CD4-positive, alpha-beta T cell treated with Interleukin-21 for 1 hour (primary cell): ENCODE results near the gene DNAJC12.
"Not testable (repeated sequence)": the region's sequence is repeated elsewhere in the genome, so short reads cannot be mapped to it uniquely, and the experiment has no call there.

Experiments
- DNase-seq: peaks from one replicate; pipeline ENCODE4 v3.0.0-alpha.2; 2020

DNAJC12 gene

DNA sequence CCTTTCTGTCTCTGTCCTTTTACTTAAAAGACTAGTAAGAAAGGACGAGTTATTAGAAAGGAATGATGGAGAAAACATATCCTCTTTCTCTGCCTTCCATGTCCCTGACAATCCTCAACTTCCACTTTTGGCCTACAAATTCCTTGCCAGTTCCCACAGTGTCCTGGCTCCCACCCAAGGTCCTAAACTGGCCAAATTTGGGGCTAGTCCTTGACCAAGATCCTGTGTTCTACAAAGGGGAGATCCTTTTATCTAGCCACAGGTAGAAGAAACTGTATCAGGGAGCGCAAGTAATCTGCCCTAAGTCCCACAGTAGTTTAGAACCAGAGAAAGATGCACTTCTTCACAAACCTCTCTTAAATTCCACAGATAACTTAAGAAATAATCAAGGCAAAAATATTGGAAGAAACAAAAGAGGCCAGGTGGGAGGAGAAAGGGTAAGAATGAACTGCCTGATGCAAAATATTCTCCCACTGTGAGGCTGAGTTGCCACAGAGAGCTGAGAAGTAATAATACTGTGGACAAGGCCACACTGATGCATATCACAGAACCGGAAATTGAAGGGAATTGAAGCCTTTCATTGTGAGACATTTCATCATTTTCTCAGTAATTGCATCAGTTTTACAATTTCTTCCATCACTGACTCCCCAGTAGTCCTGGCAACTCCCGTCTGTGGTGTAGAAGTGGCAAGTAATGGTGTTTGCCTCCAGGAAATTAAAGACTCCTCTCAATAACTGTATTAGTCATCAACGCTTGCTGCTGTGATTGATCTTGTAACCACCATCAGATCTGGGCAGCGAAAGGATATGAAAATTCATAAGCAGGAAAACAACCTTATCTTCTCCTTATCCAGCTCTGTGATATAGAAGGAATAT lies 47.2 kb downstream of the DNAJC12 start:
- no peak for DNase-seq

DNA sequence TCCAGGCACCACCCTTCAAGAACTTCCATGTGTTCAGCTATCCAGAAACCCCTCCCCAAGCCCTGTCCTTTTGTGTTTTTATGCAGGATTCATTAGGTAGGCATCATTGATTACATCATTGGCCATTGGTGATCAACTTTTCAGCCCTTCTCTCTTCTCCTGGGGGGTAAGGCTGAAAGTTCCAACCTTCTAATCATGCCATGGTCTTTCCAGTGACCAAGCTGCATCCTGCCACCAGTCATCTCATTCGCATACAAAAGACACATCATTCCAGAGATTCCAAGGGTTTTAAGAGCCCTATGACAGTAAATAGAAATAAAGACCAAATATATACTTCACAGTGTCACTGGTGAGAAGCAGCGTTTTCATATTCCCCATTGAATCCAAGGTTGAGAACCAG lies 48.2 kb downstream of the DNAJC12 start:
- DNase-seq: no peak

DNA sequence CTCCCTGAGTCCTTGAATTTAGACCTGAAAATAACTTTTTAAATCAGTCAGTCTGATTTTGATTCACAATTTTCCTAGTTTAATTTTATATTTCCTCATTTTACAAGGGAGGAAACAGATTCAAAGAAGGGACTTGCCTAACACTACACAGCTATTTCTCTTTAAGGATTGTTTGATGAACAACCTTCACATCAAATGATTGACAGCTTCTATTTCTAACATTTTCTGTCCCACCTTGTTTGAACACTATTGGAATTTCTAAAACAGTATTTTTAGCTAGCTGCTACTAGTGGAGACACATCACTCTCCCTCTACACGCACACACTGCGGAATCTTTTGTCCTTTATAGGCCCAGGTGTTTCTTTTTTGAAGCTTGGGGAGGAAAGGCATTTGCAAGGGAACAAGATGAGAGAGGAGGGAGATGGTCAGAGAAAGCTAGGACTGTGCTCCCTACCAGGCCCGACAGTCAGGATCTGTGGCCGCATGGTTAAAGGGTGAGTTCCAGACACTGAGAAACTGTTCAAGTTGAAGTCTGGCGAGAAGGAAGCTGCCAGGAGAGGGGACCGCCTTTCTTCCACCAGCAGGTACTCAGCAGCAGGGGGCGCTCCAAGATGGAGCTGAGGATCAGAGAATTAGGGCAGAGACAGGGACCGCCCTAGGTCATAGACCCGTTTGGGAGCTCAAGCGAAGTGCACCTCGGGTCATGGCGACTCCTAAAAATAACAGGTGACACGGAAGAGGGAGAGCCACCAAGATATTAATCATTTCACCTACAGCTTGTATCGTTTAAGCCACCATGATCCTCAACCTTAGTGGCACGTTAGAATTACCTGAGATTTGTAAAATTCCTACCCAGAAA lies 49.7 kb downstream of the DNAJC12 start:
- peak; percentile 72 for DNase-seq

DNA sequence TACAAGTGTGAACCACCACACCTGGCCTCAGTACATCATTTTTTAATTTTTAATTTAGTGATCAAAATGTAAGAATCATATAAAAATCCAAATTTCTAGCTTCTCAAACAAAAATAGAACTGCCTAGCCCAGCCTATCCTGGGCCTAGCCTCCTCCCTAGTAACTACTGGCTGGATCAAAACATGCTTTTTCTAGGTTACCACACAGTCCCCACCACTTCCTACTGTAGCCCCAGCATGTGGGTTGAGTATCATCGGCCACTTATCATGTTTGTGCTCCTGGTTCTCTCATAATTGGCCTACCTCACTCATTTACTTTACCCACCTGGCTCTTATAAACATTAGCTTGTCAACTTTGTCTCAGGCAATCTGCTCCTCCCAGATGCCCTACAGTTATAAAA lies 52.9 kb downstream of the DNAJC12 start:
- DNase-seq: peak; percentile 32

DNA sequence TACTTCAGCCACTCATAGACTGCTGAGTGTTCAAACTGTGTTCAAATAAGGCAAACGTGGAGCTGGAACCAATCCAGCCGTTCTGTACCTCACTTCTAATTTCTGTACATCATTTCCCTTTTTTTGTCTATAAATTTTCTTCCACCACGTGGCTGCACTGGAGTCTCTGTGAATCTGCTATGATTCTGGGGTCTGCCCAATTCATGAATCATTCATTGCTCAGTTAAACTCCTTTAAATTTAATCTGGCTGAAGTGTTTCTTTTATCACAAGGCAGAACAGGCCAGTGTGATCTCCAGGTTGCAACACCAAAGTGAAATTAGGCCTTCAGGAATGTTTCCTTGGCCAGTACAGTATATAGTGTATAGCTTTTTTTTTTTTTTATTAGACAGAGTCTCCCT lies 53.5 kb downstream of the DNAJC12 start:
- DNase-seq: no peak

DNA sequence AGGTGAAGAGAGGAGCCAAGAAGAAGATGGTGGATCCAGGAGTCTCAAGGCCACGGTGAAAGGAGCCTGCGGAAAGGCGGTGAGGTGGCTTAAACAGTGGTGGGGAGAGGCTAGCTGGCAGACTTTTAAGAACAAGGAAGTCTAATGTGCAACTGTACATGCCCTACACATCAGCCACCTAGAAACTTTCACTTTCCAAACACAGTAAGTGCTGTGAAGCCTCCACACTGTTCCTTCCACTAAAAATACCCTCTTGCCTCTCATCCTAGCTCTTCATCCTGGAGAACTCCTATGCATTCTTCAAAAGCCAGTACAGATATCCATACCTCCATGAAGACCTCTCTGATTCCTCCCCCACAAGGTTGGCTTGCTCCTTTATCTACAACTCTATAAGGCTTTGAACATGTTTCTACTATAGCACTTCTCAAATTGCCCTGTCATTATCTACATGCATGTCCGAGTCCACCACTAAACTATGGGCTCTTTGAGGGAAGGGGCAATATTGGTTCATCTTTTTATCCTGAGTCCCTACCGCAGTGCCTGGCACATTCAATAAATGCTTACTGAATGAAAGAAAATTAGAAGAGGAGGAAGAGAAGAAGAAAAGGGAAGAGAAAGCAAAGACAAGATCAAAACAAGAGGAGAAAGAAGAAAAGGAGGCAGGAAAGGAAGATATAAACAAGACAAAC lies 54.2 kb downstream of the DNAJC12 start:
- DNase-seq: no peak

DNA sequence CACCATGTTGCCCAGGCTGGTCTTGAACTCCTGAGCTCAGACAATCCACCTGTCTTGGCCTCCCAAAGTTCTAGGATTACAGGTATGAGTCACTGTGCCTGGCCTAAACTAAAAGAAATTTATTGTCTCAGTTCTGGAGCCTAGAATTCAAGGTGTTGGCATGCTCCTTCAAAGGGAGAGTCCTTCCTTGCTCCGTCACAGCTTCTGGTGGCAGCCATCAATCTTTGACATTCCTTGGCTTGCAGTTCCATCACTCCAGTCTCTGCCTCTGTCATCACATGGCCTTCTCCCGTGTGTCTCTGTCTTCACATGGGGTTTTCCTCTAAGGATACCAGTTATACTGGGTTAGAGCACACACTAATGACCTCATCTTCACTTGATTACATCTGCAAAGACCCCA lies 55.5 kb downstream of the DNAJC12 start:
- no peak for DNase-seq

DNA sequence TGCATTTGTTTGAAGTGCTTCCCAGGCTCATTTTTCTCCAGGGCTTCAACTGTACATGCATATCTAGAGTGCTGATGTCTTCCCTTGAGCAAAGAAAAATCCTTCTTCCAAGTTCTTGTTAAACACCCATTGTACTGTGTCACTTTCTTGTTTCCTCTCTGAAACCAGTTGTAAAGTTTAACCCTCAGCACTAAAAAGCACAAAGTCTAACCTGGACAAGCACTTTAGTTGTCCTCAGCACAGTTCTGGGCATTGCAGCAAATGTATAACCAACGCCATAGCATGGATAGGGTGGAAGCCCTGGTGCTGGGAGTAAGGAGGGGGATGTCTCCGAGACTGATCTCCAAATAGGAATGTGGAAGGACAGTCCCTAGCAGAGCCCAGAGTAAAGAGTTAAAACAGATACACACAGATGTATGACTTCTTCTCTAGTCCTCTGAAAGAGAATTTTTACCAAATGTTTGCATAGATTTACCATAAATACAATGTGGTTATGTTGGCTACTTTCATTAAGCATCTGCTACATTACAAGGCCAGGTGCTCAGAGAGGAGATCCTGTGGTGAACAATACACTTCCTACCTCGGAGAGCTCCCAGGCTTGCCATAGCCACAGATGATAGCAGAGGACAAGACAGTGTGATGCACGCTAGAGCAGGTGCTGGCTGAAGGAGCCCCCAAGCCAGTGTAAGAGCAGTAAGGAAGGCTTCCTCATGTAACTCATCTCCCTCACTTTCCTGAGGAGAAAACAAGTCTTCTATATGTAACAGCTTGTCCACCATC lies 57.0 kb downstream of the DNAJC12 start:
- DNase-seq: no peak

DNA sequence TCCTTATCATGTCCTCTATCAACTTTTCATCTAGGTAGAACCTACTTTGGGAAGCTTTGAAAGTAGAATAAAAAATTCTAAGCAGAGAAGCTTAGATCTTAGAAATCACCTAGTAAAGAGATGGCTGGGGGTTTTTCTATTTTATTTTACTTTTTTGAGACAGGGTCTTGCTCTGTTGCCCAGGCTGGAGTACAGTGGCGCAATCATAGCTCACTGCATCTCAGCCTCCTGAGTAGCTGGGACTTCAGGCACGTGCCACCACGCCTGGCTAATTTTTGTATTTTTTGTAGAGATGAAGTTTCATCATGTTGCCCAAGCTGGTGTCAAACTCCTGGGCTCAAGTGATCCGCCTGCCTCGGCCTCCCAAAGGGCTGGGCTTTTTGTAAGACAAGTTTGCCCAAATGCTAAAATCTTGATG lies 57.8 kb downstream of the DNAJC12 start:
- not testable (repeated sequence) for DNase-seq

DNA sequence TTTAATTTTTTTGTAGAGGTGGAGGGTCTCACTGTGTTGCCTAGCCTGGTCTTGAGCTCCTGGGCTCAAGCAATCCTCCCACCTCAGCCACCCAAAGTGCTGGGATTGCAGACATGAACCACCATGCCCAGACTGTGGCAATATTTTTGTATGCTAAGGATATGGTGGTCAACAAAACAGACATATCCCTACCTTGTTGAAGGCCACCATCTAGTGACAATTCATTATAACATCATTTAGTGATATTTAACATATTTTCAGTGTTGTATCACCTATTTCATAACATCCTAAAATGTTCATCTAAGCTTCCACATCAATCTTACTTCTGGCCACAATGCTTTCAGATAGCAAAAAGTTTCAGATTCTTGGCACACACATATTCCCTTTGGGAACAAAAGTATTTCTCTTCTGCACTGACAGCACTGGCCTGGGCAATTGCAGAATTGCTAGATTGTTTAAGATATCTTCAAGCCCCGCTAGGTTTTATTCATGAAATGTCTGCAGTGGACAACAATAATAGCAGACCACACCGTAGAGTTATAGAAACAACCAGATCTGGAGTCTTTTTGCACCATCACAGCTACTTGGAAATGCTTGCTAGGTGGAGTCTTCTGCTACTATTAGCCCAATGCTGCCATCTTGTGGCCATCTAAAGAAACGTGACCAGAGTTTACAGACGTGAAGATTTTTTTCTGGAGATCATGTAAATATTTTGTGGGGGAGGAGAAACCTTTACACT lies 58.4 kb downstream of the DNAJC12 start:
- peak; percentile 84 for DNase-seq

DNA sequence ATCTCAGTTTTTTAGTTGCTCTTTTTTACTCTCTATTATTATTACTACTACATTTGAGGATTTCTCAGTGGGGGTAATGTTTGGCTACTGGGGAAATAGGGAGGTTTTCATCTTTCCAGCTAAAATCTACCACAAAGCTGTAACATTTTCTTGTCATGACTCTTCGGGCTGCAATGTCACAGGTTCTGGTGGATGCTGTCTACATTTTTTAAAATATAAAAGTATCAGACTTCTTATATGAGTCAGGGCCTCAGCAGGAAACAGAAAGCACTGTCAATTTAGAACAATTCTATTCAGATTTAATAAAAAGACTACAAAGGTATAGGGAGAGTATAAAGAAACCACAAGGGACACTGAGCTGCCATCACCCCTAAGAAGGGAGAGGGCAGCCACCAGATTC lies 61.6 kb downstream of the DNAJC12 start:
- no peak for DNase-seq

DNA sequence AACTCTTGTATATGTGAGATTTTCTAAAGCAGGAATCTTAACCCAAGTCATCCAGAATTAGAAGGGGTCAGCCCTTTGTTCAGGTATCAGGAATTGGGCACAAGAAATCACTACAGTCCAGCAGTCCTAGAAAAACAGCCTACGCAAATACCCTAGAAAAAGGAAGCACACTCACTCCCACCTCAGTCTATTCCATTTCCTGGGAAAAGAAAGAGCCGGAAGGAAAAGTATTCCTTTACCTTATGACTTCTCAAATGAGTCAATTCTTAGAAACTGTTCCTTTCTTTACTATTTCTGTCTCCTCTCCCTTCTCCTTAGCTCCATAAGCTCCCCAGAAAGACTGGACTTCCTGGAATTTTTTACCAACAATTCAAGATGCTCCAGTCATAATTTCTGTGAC lies 62.7 kb downstream of the DNAJC12 start:
- DNase-seq: no peak

DNA sequence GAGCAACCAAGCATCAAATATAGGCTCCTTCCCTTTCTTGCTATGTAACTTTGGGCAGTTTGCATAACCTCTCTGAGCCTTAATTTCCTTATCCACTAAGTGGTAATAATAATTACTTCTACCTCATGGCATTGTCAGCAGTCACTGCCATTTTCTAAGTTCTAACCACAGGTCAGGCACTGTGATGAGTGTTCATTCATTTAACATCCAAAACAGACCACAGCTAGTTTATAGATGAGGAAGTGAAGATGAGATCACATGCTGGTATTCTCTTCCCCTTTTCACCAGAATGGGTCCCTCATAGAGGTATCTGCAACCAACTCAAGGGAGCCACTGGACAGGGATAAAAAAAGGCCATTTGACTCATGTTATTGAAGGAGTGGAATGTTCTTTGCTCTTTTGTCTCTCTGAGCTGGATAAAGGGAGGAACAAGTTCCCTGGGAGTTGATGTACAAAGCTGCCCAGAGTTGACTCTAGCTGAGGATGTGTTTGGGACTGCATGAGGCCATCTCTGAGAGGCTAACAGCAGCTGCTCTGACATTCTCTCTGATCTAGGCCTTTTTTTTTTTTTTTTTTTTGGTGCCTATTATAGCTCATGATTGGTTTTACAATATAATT lies 65.0 kb downstream of the DNAJC12 start:
- peak; percentile 9 for DNase-seq

DNA sequence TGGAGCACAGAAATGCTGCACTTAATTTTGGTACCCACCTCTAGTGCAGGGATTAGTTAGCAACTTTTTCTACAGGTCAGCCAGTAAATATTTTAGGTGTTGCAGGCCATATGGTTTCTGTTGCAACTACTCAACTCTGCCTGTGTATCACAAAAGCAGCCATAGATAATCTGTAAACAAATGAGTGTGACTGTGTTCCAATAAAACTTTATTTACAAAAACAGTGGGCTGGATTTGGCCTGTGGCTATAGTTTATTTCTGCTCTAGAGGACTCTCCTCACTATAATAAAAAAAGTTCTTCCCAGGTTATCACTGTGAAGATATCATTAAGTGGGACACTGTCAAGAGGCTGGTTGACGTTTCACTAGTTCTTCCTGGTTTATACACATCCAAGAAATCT lies 65.8 kb downstream of the DNAJC12 start:
- no peak for DNase-seq

DNA sequence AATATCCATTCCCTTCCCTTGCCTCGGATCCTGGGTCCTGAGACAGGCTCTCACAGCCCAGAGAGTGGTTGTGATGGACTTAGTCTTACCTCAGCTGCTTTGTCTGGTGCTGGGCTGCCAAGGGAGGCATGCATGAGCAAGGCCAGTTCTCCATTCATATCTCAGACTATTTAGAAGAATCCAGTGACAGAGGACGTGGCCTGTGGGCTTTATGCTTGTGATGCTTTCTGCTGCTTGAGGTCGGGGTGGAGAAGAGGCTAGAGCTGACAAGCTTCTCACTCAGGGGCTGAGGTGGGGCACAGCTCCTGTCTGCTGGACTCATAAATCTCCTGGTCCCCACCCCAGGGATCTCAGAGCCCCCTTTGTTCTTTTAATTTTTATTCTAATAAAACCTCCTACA lies 66.8 kb downstream of the DNAJC12 start:
- no peak for DNase-seq

DNA sequence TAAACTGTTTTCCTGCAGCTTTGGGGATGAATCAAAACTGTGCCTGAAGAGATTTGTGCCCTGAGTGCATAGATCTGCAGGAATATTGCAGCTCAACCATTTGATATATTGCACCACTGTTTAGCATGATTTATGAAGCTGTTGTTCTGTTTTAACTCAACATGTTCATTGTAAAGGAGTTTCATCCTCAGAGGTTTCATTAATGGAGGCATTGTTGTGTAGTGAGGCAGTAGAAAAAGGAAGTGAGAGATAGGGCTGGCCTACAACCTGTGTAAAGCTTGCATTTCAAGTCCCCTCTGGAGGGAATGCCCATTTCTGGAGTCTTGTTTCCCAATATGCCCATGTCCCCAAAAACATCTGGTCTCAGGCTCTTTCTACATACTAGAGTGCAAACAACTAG lies 67.5 kb downstream of the DNAJC12 start:
- DNase-seq: no peak

DNA sequence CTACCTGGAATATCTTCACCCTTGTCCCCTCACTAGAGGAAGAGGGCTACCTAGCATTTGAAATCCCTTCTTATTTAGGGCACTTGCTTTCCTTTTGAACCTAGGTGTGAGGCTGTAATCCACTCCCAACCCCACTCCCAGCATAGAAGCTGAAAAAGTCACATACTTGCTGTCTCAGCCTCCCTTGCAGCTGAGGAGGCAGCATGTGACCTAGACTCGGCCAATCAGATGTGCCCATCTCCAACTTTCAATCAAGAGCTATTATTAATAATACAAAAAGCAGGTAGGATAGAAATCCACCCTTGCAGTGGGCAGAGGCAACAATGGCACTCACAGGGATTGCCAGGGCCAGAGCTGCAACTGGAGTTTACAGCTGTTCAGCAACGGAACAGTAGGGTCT lies 70.7 kb downstream of the DNAJC12 start:
- DNase-seq: no peak

DNA sequence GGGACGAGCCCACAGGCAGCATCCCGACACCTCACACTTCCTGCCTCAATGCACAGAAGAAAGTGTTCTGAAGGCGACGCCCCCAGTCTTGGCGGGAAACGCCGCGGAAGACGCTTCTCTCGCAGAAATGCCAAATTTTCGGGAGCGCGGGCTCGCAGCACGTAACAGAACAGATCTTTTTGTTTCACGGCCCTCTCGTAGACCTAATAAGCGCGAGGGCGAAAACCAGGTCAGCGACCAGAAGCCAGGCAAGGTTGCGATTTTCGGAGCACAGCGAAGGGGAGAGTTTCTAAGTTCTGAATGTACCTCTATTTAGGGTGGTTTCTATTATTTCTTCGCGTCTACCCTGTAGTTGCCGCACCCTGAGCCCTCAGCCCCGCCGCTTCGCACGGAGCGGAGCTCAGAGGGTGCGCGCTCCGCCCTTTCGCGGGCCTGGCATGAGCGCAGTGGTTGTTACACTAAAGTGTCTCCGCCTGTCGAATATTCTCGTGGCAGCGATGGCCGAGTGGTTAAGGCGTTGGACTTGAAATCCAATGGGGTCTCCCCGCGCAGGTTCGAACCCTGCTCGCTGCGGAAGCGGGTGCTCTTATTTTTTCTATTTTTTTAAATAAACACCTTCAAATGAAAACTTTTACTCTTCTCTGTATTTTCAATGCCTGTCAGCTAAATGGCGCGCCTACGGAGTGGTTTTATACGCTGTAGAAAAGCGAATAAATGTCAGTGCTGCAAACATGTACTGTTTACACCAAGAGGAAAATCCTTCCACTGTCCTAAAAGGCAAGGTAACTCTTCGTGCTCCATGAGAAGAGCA lies 73.8 kb downstream of the DNAJC12 start:
- DNase-seq: peak; percentile 98

DNA sequence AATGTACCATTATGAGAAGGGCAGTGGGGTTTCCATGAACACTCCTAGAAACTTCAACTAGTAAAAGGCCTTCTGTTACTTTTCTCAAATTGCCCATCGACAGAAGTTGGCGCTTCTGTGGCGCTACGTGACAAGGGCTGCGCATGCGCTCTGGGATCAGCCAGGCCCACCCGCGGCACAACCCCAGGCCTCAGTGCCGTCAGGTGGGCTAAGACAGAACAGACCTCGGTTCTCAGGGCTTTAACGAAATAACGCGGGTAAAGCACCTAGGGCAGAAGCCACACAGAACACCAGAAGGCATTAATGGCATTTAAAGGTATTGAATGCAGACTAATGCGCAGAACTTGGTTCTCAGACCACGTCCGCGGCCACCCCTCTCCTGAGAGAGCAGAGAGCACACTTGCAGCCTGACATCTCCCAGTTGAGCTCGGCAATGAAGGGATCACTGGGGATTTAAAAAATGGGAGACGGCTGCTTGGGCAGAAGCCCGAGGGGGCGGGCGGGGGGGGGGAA lies 74.4 kb downstream of the DNAJC12 start:
- peak; percentile 83 for DNase-seq

DNA sequence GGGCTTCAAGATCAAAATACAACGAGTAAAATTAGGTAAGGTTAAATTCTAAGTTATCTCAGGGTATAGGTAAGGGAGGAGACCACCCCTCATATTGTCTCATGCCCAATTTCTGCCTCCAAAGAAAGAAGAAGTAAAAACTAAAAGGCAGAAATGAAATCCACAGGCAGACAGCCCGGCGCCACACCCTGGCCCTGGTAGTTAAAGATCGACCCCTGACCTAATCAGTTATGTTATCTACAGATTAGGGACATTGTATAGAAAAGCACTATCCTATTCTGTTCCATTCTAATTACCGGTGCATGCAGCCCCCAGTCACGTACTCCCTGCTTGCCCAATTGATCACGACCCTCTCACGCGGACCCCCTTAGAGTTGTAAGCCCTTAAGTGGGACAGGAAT lies 75.4 kb downstream of the DNAJC12 start:
- DNase-seq: not testable (repeated sequence)
